CD4-positive, alpha-beta T cell (primary cell): ENCODE measurements around the gene CHD9. TPM values are rescaled to one million over a fixed set of nuclear protein-coding genes. Genes with fewer than 3 reads are reported as not detected.

Experiments used
- ATAC-seq: fragments of 200-7000 bp; cut with Tn5 transposase; one replicate; pipeline ENCODE4 v1.10.0; 2022; ENCODE audit warnings: mild to moderate bottlenecking; ENCODE audit not compliant: poor library complexity
- CTCF ChIA-PET: fragments of 350-600 bp; sonication (Branson Sonifier 250); formaldehyde crosslinking; loops from one replicate; lab custom pipeline; 2021; ENCODE audit warnings: antibody characterized with exemption, inconsistent platforms; lab: Charles Lee
- POLR2A ChIA-PET: fragments of 350-600 bp; sonication (Branson Sonifier 250); formaldehyde crosslinking; loops from one replicate; lab custom pipeline; 2021; ENCODE audit warnings: antibody characterized with exemption, inconsistent platforms; lab: Charles Lee
- DNase-seq, 14 experiments: peaks; one replicate each; pipeline ENCODE4 v3.0.0-alpha.2; 2013 to 2020; ENCODE audit warnings: mixed read lengths in 2 of 14
- H3K27ac ChIP-seq, 2 donors: one replicate each; pipeline versions ENCODE4 v1.5.1 to v1.7.0; 2013; ENCODE audit warnings: low read length in 2 of 2, low read depth in 1 of 2, mild to moderate bottlenecking in 1 of 2
- H3K27me3 ChIP-seq, 2 experiments: 1 replicate in 1 of 2; 2 replicates in 1 of 2; pipeline versions ENCODE4 v1.6.1 to v1.7.0; 2013; ENCODE audit warnings: low read length in 2 of 2, control low read depth in 1 of 2, mild to moderate bottlenecking in 1 of 2, moderate library complexity in 1 of 2; ENCODE audit not compliant: insufficient read depth in 2 of 2, control insufficient read depth in 1 of 2
- H3K36me3 ChIP-seq: one replicate; pipeline ENCODE4 v1.6.1; 2013; ENCODE audit warnings: low read length, control low read depth; ENCODE audit not compliant: insufficient read depth
- H3K4me1 ChIP-seq: one replicate; pipeline ENCODE4 v1.6.1; 2013; ENCODE audit warnings: low read length, control low read depth; ENCODE audit not compliant: insufficient read depth
- H3K4me3 ChIP-seq: one replicate; pipeline ENCODE4 v1.5.1; 2013; ENCODE audit warnings: mild to moderate bottlenecking, low read length, moderate library complexity
- H3K9me3 ChIP-seq, 2 experiments: 1 replicate in 1 of 2; 2 replicates in 1 of 2; pipeline versions ENCODE4 v1.6.1 to v1.7.0; 2013; ENCODE audit warnings: low read length in 2 of 2, mild to moderate bottlenecking in 2 of 2, control low read depth in 1 of 2, moderate library complexity in 1 of 2; ENCODE audit not compliant: control insufficient read depth in 1 of 2, insufficient read depth in 1 of 2
- H3K27ac Mint-ChIP-seq: one replicate; pipeline ENCODE4 v1.8.0; 2020; ENCODE audit warnings: mixed read lengths
- H3K27me3 Mint-ChIP-seq: one replicate; pipeline ENCODE4 v1.8.0; 2021; ENCODE audit warnings: mixed read lengths
- H3K36me3 Mint-ChIP-seq: one replicate; pipeline ENCODE4 v1.8.0; 2021; ENCODE audit warnings: low read depth, mixed read lengths
- H3K4me1 Mint-ChIP-seq: one replicate; pipeline ENCODE4 v1.8.0; 2021; ENCODE audit warnings: low read depth, mixed read lengths
- H3K4me3 Mint-ChIP-seq: one replicate; pipeline ENCODE4 v1.8.0; 2020; ENCODE audit warnings: mild to moderate bottlenecking, mixed read lengths
- H3K9me3 Mint-ChIP-seq: one replicate; pipeline ENCODE4 v1.8.0; 2020; ENCODE audit warnings: mixed read lengths
- intact Hi-C, 2 experiments: fragments of 100-400 bp; cut with DNase I in 1 of 2; cut with micrococcal nuclease in 1 of 2; formaldehyde crosslinking; loops; one replicate each; pipeline versions ENCODE4 v1.15.1 to v1.9.0; 2023 to 2025; cut with DNase I, micrococcal nuclease
- total RNA-seq, 174 experiments: library from RNA in 2 of 174; stranded (reverse) in 2 of 174; gene quantifications; one replicate each; pipeline ENCODE4 v1.2.3 and lab custom pipeline; 2021 to 2026
- TF ChIP-seq, protein P1 (sequence below): fragments of 200-600 bp; IDR thresholded peaks from one replicate; pipeline ENCODE4 v1.8.0; 2022; ENCODE audit warnings: antibody characterized with exemption, mild to moderate bottlenecking

Gene CHD9
- total RNA-seq, 2 experiments from 2014 or later: 28.2 to 28.8 TPM

DNA sequence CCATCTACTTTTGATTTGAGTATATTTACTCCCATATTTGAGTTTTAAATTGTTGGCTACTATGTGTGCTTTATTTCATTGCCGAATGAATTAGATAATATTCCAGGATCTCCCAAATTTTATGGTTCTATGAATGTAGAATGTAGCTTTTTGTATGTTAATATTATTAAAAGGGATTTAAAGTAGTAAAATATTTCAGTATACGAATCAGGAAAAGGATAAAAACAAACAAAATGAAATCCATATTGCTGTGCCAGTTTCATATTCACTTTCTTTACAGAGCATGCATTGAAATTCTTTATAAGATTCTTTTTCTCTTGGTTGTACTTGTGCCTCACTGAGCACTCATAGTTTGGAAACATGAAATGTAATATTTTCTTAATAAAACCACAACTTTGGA is 155.1 kb downstream of the CHD9 start:
- Histone ChIP-seq H3K4me3 (no peak overlapping the region), H3K27ac (no peak overlapping the region), H3K27me3 (no peaks in the 10 kb centered on the region), H3K9me3 (no peaks in the 10 kb centered on the region), H3K36me3 (no peaks in the 10 kb centered on the region), H3K4me1 (no peaks in the 10 kb centered on the region)
- no peak for ATAC-seq
- no peaks in the 10 kb centered on the region for H3K27me3 Mint-ChIP-seq
- TF ChIP-seq, protein P1, sequence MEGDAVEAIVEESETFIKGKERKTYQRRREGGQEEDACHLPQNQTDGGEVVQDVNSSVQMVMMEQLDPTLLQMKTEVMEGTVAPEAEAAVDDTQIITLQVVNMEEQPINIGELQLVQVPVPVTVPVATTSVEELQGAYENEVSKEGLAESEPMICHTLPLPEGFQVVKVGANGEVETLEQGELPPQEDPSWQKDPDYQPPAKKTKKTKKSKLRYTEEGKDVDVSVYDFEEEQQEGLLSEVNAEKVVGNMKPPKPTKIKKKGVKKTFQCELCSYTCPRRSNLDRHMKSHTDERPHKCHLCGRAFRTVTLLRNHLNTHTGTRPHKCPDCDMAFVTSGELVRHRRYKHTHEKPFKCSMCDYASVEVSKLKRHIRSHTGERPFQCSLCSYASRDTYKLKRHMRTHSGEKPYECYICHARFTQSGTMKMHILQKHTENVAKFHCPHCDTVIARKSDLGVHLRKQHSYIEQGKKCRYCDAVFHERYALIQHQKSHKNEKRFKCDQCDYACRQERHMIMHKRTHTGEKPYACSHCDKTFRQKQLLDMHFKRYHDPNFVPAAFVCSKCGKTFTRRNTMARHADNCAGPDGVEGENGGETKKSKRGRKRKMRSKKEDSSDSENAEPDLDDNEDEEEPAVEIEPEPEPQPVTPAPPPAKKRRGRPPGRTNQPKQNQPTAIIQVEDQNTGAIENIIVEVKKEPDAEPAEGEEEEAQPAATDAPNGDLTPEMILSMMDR: no peak
- intact Hi-C loops: loop anchor here in 1 of 2 experiments (5.0 kb wide), 1 partner anchor 78 kb away; no protein-coding TSS in a partner anchor
- no peak overlapping the region for H3K4me3 Mint-ChIP-seq
- H3K9me3 Mint-ChIP-seq: no peaks in the 10 kb centered on the region
- peaks cover 37% of the 10 kb centered on the region for H3K4me1 Mint-ChIP-seq
- ChIA-PET POLR2A (no interaction called here), CTCF (no interaction called here)
- H3K36me3 Mint-ChIP-seq: no peaks in the 10 kb centered on the region
- DNase-seq: no peak
- H3K27ac Mint-ChIP-seq: no peak overlapping the region

DNA sequence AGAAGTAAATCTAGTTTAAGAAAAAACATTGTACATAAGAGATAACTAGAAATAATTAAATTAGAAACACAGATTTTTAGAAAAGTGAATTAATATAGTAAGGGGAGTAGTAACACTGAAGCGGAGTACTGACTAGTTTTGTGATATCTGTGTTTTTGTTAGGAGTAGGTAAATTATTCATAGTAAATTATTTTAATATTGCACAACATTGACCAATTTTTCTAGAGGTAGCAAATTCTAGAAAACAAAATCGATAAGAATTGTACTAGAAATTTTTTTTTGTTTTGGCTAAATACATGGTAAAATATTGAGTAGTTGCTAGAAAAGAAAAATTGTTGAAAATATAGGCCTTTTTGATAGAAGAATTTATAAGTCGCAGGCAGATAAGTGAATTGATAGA is 156.5 kb downstream of the CHD9 start:
- TF ChIP-seq, protein P1: no peak
- Histone ChIP-seq H3K4me3 (no peak overlapping the region), H3K36me3 (no peaks in the 10 kb centered on the region), H3K27ac (no peak overlapping the region), H3K27me3 (no peaks in the 10 kb centered on the region), H3K4me1 (no peaks in the 10 kb centered on the region), H3K9me3 (no peaks in the 10 kb centered on the region)
- Mint-ChIP-seq H3K9me3 (no peaks in the 10 kb centered on the region), H3K27me3 (no peaks in the 10 kb centered on the region), H3K36me3 (no peaks in the 10 kb centered on the region), H3K4me3 (no peak overlapping the region), H3K4me1 (peaks cover 41% of the 10 kb centered on the region), H3K27ac (no peak overlapping the region)
- ChIA-PET POLR2A (no interaction called here), CTCF (no interaction called here)
- no peak for ATAC-seq
- intact Hi-C loops: no loop called here
- DNase-seq: no peak

DNA sequence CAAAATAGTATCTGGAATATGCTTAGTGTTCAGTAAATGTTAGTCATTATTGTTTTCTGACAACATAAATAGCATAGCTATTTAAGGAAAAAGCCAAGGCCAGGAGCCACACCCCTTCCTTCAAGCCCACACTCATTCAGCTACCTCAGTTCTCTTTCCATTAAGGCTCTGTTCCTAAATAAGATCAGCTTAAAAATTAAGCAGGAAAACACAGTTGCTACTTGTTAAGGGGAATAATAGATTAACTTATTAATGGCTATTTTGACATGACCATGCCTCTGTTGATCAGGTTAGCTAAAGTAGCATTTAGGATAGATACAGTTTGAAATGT is 158.1 kb downstream of the CHD9 start:
- H3K4me3 ChIP-seq: no peak overlapping the region
- no peaks in the 10 kb centered on the region for H3K36me3 Mint-ChIP-seq
- intact Hi-C loops: no loop called here
- ATAC-seq (no peak), DNase-seq (no peak)
- no peak overlapping the region for H3K27ac Mint-ChIP-seq
- H3K27me3 ChIP-seq: no peaks in the 10 kb centered on the region
- TF ChIP-seq, protein P1: no peak
- no peaks in the 10 kb centered on the region for H3K4me1 ChIP-seq
- H3K4me1 Mint-ChIP-seq: peaks cover 30% of the 10 kb centered on the region
- no peaks in the 10 kb centered on the region for H3K36me3 ChIP-seq
- no peak overlapping the region for H3K27ac ChIP-seq
- POLR2A ChIA-PET: no interaction called here
- H3K27me3 Mint-ChIP-seq: no peaks in the 10 kb centered on the region
- H3K9me3 ChIP-seq: no peaks in the 10 kb centered on the region
- H3K4me3 Mint-ChIP-seq: no peak overlapping the region
- CTCF ChIA-PET: interaction anchor here (1.9 kb wide), 1 partner anchor 158 kb away, joined by 5 read pairs; the partner anchor contains the start of gene CHD9
- no peaks in the 10 kb centered on the region for H3K9me3 Mint-ChIP-seq
